WTC11 (cell line): ENCODE data around the gene LCAT. TPM values are rescaled to one million over a fixed set of nuclear protein-coding genes. Genes with fewer than 3 reads are reported as not detected.

Source experiments
- ATF1 ChIP-seq: sonication (generic); formaldehyde crosslinking; IDR thresholded peaks from 2 replicates; pipeline ENCODE4 v1.8.1; 2023; ENCODE audit warnings: mild to moderate bottlenecking, moderate library complexity, missing genetic modification reagents
- ETV6 ChIP-seq: sonication (generic); formaldehyde crosslinking; IDR thresholded peaks from 2 replicates; pipeline ENCODE4 v1.8.1; 2022; ENCODE audit warnings: mild to moderate bottlenecking, missing genetic modification reagents
- GTF2I ChIP-seq: fragments of 250-450 bp; sonication (Bioruptor Pico); conservative IDR thresholded peaks from 2 replicates; pipeline ENCODE4 v1.4.0; 2021; ENCODE audit warnings: mild to moderate bottlenecking
- NR3C1 ChIP-seq: sonication (generic); formaldehyde crosslinking; conservative IDR thresholded peaks from 2 replicates; pipeline ENCODE4 v1.8.1; 2023; ENCODE audit warnings: low read depth, mild to moderate bottlenecking, missing genetic modification reagents
- SMAD3 ChIP-seq: sonication (generic); formaldehyde crosslinking; IDR thresholded peaks from 2 replicates; pipeline ENCODE4 v1.8.0; 2022; ENCODE audit warnings: missing genetic modification reagents, mild to moderate bottlenecking, borderline replicate concordance
- SMAD4 ChIP-seq: sonication (generic); formaldehyde crosslinking; IDR thresholded peaks from 2 replicates; pipeline ENCODE4 v1.8.0; 2022; ENCODE audit warnings: mild to moderate bottlenecking, missing genetic modification reagents
- TEAD4 ChIP-seq: sonication (generic); formaldehyde crosslinking; IDR thresholded peaks from 2 replicates; pipeline ENCODE4 v1.8.0; 2022; ENCODE audit warnings: mild to moderate bottlenecking, missing genetic modification reagents
- ZBTB21 ChIP-seq: sonication (generic); formaldehyde crosslinking; IDR thresholded peaks from 2 replicates; pipeline ENCODE4 v1.8.1; 2023; ENCODE audit warnings: mild to moderate bottlenecking, missing genetic modification reagents, borderline replicate concordance
- ZNF263 ChIP-seq: sonication (generic); formaldehyde crosslinking; IDR thresholded peaks from 2 replicates; pipeline ENCODE4 v1.8.1; 2022; ENCODE audit warnings: low read depth, mild to moderate bottlenecking, moderate library complexity, missing genetic modification reagents
- ZNF423 ChIP-seq: fragments of 250-450 bp; sonication (Bioruptor Pico); IDR thresholded peaks from 2 replicates; pipeline ENCODE4 v2.1.2; 2022; ENCODE audit warnings: mild to moderate bottlenecking, moderate library complexity
- total RNA-seq: library from RNA; stranded (reverse); gene quantifications from 3 replicates; pipeline ENCODE4 v1.2.3, GENCODE V29; 2021
- TF ChIP-seq, protein P1 (sequence below): fragments of 250-450 bp; sonication (Bioruptor Pico); IDR thresholded peaks from 2 replicates; pipeline ENCODE4 v1.9.0; 2021; ENCODE audit warnings: mild to moderate bottlenecking, borderline replicate concordance
- TF ChIP-seq, protein P2 (sequence below): sonication (generic); formaldehyde crosslinking; IDR thresholded peaks from 2 replicates; pipeline ENCODE4 v1.8.1; 2022; ENCODE audit warnings: missing genetic modification reagents, borderline replicate concordance
- TF ChIP-seq, protein P3 (sequence below): sonication (generic); formaldehyde crosslinking; IDR thresholded peaks from 2 replicates; pipeline ENCODE4 v1.8.0; 2022; ENCODE audit warnings: mild to moderate bottlenecking, missing genetic modification reagents
- TF ChIP-seq, protein P4 (sequence below): sonication (generic); formaldehyde crosslinking; IDR thresholded peaks from 2 replicates; pipeline ENCODE4 v1.8.0; 2022; ENCODE audit warnings: mild to moderate bottlenecking, missing genetic modification reagents
- TF ChIP-seq, protein P5 (sequence below): sonication (generic); formaldehyde crosslinking; conservative IDR thresholded peaks from 2 replicates; pipeline ENCODE4 v1.8.1; 2022; ENCODE audit warnings: mild to moderate bottlenecking, missing genetic modification reagents
- TF ChIP-seq, protein P6 (sequence below): fragments of 250-450 bp; sonication (Bioruptor Pico); IDR thresholded peaks from 2 replicates; pipeline ENCODE4 v1.8.0; 2021; ENCODE audit warnings: mild to moderate bottlenecking

Gene LCAT
- total RNA-seq, 1 experiment from 2014 or later, result 38.3 TPM

DNA sequence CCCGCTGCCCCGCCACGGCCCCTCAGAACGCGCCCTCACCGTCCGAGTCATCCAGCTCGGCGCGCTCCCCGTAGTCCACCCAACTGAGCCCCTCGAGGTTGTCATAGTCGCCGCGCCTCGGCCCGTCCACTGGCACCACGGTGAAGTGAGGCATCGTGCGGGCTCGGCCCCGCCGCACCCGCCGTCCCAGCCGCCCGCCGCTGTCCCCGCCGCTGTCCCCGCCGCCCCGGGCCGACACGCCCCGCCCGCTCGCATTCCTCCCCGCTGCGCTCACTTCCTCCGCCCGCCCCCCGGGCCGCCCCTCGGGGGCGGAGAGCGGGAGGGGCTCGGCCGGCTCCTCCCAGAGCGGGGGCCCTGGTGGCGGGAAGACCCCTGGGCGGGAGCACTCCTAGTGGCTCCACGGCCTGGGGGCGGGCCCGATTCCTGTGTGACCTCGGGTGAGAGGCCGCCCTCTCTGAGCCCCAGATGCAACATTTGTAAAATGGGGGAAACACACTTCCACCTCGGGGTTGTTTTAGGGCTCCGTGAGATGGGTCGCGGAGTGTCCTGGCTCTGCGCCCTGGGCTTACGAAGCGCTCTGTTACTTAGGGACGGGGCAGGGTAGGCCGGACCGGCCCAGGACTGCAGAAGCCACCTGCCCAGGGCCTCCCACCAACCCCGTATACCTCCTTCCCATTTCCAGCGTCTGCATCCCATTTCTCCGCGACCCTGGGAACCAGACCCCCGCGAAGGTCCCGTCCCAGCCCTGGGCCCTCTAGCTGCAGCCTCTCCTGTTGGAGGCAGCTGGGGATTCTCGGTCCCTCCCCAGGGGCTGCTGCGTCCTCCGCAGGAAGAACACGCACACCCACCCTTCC lies 24.7 kb upstream of the LCAT start, which contains the start of gene SLC12A4 (continued):
- TF ChIP-seq SMAD3 (CRISPR knock-in tag), result no peak
- no peak for TF ChIP-seq NR3C1
- no peak for TF ChIP-seq ZBTB21 (CRISPR knock-in tag)
- peak; percentile 99 for TF ChIP-seq GTF2I (CRISPR knock-in tag)
- no peak; the same call in 1 of the 2 replicates for TF ChIP-seq ETV6
- peak; percentile 85 for TF ChIP-seq ZNF423 (CRISPR knock-in tag)
- TF ChIP-seq, protein P1, sequence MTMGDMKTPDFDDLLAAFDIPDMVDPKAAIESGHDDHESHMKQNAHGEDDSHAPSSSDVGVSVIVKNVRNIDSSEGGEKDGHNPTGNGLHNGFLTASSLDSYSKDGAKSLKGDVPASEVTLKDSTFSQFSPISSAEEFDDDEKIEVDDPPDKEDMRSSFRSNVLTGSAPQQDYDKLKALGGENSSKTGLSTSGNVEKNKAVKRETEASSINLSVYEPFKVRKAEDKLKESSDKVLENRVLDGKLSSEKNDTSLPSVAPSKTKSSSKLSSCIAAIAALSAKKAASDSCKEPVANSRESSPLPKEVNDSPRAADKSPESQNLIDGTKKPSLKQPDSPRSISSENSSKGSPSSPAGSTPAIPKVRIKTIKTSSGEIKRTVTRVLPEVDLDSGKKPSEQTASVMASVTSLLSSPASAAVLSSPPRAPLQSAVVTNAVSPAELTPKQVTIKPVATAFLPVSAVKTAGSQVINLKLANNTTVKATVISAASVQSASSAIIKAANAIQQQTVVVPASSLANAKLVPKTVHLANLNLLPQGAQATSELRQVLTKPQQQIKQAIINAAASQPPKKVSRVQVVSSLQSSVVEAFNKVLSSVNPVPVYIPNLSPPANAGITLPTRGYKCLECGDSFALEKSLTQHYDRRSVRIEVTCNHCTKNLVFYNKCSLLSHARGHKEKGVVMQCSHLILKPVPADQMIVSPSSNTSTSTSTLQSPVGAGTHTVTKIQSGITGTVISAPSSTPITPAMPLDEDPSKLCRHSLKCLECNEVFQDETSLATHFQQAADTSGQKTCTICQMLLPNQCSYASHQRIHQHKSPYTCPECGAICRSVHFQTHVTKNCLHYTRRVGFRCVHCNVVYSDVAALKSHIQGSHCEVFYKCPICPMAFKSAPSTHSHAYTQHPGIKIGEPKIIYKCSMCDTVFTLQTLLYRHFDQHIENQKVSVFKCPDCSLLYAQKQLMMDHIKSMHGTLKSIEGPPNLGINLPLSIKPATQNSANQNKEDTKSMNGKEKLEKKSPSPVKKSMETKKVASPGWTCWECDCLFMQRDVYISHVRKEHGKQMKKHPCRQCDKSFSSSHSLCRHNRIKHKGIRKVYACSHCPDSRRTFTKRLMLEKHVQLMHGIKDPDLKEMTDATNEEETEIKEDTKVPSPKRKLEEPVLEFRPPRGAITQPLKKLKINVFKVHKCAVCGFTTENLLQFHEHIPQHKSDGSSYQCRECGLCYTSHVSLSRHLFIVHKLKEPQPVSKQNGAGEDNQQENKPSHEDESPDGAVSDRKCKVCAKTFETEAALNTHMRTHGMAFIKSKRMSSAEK (CRISPR knock-in tag), result no peak
- TF ChIP-seq SMAD4 (CRISPR knock-in tag), result no peak
- TF ChIP-seq ZNF263 (CRISPR knock-in tag), result peak; percentile 94
- TF ChIP-seq, protein P2, sequence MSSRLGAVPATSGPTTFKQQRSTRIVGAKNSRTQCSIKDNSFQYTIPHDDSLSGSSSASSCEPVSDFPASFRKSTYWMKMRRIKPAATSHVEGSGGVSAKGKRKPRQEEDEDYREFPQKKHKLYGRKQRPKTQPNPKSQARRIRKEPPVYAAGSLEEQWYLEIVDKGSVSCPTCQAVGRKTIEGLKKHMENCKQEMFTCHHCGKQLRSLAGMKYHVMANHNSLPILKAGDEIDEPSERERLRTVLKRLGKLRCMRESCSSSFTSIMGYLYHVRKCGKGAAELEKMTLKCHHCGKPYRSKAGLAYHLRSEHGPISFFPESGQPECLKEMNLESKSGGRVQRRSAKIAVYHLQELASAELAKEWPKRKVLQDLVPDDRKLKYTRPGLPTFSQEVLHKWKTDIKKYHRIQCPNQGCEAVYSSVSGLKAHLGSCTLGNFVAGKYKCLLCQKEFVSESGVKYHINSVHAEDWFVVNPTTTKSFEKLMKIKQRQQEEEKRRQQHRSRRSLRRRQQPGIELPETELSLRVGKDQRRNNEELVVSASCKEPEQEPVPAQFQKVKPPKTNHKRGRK (CRISPR knock-in tag), result no peak
- TF ChIP-seq ATF1, result no peak
- TF ChIP-seq, protein P3, sequence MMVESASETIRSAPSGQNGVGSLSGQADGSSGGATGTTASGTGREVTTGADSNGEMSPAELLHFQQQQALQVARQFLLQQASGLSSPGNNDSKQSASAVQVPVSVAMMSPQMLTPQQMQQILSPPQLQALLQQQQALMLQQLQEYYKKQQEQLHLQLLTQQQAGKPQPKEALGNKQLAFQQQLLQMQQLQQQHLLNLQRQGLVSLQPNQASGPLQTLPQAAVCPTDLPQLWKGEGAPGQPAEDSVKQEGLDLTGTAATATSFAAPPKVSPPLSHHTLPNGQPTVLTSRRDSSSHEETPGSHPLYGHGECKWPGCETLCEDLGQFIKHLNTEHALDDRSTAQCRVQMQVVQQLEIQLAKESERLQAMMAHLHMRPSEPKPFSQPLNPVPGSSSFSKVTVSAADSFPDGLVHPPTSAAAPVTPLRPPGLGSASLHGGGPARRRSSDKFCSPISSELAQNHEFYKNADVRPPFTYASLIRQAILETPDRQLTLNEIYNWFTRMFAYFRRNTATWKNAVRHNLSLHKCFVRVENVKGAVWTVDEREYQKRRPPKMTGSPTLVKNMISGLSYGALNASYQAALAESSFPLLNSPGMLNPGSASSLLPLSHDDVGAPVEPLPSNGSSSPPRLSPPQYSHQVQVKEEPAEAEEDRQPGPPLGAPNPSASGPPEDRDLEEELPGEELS (CRISPR knock-in tag), result no peak
- TF ChIP-seq, protein P4, sequence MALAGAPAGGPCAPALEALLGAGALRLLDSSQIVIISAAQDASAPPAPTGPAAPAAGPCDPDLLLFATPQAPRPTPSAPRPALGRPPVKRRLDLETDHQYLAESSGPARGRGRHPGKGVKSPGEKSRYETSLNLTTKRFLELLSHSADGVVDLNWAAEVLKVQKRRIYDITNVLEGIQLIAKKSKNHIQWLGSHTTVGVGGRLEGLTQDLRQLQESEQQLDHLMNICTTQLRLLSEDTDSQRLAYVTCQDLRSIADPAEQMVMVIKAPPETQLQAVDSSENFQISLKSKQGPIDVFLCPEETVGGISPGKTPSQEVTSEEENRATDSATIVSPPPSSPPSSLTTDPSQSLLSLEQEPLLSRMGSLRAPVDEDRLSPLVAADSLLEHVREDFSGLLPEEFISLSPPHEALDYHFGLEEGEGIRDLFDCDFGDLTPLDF, result no peak
- TF ChIP-seq, protein P5, sequence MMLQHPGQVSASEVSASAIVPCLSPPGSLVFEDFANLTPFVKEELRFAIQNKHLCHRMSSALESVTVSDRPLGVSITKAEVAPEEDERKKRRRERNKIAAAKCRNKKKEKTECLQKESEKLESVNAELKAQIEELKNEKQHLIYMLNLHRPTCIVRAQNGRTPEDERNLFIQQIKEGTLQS (CRISPR knock-in tag), result no peak
- TF ChIP-seq, protein P6, sequence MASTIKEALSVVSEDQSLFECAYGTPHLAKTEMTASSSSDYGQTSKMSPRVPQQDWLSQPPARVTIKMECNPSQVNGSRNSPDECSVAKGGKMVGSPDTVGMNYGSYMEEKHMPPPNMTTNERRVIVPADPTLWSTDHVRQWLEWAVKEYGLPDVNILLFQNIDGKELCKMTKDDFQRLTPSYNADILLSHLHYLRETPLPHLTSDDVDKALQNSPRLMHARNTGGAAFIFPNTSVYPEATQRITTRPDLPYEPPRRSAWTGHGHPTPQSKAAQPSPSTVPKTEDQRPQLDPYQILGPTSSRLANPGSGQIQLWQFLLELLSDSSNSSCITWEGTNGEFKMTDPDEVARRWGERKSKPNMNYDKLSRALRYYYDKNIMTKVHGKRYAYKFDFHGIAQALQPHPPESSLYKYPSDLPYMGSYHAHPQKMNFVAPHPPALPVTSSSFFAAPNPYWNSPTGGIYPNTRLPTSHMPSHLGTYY, result no peak
- TF ChIP-seq TEAD4 (CRISPR knock-in tag), result no peak
